SK-N-SH (cell line): ENCODE data around the gene CIC.

Experiments
- EP300 ChIP-seq, 2 experiments: IDR thresholded peaks; 2 replicates each; pipeline versions ENCODE4 v1.4.0 to v1.6.1; 2012; ENCODE audit warnings: borderline replicate concordance in 1 of 2, low read depth in 1 of 2, low read length in 1 of 2
- EZH2phosphoT487 ChIP-seq: fragments of 200-600 bp; sonication (generic); IDR thresholded peaks from 2 replicates; pipeline ENCODE4 v1.6.1; 2017; ENCODE audit warnings: low read depth, mixed run types, mild to moderate bottlenecking, antibody characterized with exemption, moderate library complexity, borderline replicate concordance
- GABPA ChIP-seq: IDR thresholded peaks from 2 replicates; pipeline ENCODE4 v1.4.0; 2012; ENCODE audit warnings: low read depth, mild to moderate bottlenecking
- JUND ChIP-seq: IDR thresholded peaks from 2 replicates; pipeline ENCODE4 v1.4.0; 2012
- MXI1 ChIP-seq: IDR thresholded peaks from 2 replicates; pipeline ENCODE4 v1.6.1; 2012; ENCODE audit warnings: mild to moderate bottlenecking, low read depth, low read length, improper control_type of control experiment
- POLR2AphosphoS5 ChIP-seq: IDR thresholded peaks from 2 replicates; pipeline ENCODE4 v1.6.1; 2012; ENCODE audit warnings: low read depth, low read length
- RAD21 ChIP-seq: IDR thresholded peaks from 2 replicates; pipeline ENCODE4 v1.6.1; 2012; ENCODE audit warnings: mild to moderate bottlenecking, low read length
- RFX5 ChIP-seq: IDR thresholded peaks from 2 replicates; pipeline ENCODE4 v1.6.1; 2012; ENCODE audit warnings: mild to moderate bottlenecking, improper control_type of control experiment, low read length
- TAF1 ChIP-seq: IDR thresholded peaks from 2 replicates; pipeline ENCODE4 v1.6.1; 2012; ENCODE audit warnings: low read depth, mild to moderate bottlenecking, low read length, moderate library complexity, borderline replicate concordance
- TCF12 ChIP-seq: IDR thresholded peaks from 2 replicates; pipeline ENCODE4 v1.4.0; 2012
- TF ChIP-seq, protein P1 (sequence below): fragments of 200-600 bp; sonication (generic); IDR thresholded peaks from 2 replicates; pipeline ENCODE4 v1.6.1; 2017; ENCODE audit warnings: antibody characterized with exemption, mild to moderate bottlenecking, moderate library complexity
- TF ChIP-seq, protein P2 (sequence below): IDR thresholded peaks from 2 replicates; pipeline ENCODE4 v1.6.1; 2012; ENCODE audit warnings: mild to moderate bottlenecking, low read depth, low read length, moderate library complexity

DNA sequence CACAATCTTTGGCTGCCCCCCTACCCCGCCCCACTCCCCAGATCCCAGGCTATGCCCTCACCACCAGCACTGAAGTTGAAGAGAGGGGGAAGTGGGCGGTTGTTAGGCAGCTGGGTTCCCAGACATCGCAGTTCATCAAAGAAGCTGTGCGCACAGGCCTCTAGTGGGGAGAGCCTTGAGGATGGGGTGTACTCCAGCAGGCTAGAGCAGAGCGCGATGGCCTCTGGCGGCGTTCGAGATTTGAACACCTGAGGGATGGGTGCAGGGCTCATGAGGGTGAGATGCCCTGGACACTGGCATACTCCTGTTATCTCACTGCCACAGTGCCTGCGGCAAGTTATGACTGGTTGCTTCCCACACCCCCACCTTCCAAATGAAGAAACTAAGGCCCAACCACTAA lies 36.6 kb upstream of the CIC start:
- TF ChIP-seq RFX5 (no peak), TCF12 (no peak), POLR2AphosphoS5 (no peak), JUND (no peak), EP300 (IDR thresholded peaks at IDR 0.05; ENCODE audit: borderline replicate concordance in 1 of 2, low read depth in 1 of 2, low read length in 1 of 2) (no peak), EZH2phosphoT487 (no peak), RAD21 (no peak), GABPA (no peak), MXI1 (no peak), TAF1 (no peak)
- TF ChIP-seq, protein P1, sequence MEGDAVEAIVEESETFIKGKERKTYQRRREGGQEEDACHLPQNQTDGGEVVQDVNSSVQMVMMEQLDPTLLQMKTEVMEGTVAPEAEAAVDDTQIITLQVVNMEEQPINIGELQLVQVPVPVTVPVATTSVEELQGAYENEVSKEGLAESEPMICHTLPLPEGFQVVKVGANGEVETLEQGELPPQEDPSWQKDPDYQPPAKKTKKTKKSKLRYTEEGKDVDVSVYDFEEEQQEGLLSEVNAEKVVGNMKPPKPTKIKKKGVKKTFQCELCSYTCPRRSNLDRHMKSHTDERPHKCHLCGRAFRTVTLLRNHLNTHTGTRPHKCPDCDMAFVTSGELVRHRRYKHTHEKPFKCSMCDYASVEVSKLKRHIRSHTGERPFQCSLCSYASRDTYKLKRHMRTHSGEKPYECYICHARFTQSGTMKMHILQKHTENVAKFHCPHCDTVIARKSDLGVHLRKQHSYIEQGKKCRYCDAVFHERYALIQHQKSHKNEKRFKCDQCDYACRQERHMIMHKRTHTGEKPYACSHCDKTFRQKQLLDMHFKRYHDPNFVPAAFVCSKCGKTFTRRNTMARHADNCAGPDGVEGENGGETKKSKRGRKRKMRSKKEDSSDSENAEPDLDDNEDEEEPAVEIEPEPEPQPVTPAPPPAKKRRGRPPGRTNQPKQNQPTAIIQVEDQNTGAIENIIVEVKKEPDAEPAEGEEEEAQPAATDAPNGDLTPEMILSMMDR = no peak
- TF ChIP-seq, protein P2, sequence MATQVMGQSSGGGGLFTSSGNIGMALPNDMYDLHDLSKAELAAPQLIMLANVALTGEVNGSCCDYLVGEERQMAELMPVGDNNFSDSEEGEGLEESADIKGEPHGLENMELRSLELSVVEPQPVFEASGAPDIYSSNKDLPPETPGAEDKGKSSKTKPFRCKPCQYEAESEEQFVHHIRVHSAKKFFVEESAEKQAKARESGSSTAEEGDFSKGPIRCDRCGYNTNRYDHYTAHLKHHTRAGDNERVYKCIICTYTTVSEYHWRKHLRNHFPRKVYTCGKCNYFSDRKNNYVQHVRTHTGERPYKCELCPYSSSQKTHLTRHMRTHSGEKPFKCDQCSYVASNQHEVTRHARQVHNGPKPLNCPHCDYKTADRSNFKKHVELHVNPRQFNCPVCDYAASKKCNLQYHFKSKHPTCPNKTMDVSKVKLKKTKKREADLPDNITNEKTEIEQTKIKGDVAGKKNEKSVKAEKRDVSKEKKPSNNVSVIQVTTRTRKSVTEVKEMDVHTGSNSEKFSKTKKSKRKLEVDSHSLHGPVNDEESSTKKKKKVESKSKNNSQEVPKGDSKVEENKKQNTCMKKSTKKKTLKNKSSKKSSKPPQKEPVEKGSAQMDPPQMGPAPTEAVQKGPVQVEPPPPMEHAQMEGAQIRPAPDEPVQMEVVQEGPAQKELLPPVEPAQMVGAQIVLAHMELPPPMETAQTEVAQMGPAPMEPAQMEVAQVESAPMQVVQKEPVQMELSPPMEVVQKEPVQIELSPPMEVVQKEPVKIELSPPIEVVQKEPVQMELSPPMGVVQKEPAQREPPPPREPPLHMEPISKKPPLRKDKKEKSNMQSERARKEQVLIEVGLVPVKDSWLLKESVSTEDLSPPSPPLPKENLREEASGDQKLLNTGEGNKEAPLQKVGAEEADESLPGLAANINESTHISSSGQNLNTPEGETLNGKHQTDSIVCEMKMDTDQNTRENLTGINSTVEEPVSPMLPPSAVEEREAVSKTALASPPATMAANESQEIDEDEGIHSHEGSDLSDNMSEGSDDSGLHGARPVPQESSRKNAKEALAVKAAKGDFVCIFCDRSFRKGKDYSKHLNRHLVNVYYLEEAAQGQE = no peak
